ENCODE measurements around the gene HDDC3.
"Not testable (repeated sequence)": the region's sequence is repeated elsewhere in the genome, so short reads cannot be mapped to it uniquely, and the experiment has no call there.

HDDC3 gene

DNA sequence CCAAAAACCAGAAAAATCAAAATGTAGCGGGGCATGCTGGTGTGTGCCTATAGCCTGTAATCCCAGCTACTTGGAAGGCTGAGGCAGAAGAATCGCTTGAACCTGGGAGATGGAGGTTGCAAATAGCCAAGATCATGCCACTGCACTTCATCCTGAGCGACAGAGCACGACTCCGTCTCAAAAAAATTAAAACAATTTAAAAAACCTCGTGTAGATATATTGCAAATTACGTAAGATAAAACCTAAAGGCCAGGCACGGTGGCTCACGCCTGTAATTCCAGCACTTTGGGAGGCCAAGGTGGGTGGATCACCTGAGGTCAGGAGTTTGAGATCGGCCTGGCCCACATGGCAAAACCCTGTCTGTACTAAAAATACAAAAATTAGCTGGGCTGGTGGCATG lies 5.6 kb downstream of the HDDC3 start:
- H3K36me3 Mint-ChIP-seq; H3K9me3 Mint-ChIP-seq (ENCODE audit: low read depth); H3K27me3 Mint-ChIP-seq; H3K4me3 Mint-ChIP-seq; H3K27ac Mint-ChIP-seq: not testable (repeated sequence)
- H3K4me1 Mint-ChIP-seq (ENCODE audit: low read depth) = peaks cover 25% of the 10 kb centered on the region

DNA sequence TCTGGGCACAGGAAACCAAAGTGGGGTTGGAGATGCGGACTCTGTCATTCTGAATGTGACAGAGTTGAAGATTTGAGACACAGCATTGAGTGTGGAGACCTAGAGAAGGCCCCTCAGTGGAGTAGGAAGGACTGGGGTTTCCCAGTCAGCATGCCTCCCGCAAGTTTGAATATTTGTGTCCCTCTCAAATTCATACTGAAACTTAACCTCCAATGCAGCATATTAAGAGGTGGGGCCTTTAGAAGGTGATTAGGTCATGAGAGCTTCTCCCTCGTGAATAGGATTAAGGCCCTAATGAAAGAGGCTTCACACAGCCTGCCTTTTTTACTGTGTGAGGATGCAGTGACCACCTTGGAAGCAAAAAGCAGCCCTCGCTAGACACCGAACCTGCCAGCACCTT lies 8.0 kb downstream of the HDDC3 start:
- peaks cover 7% of the 10 kb centered on the region for H3K4me1 Mint-ChIP-seq (ENCODE audit: low read depth)
- H3K27ac Mint-ChIP-seq = no peak overlapping the region
- H3K4me3 Mint-ChIP-seq = no peak overlapping the region
- H3K36me3 Mint-ChIP-seq = peaks cover 5% of the 10 kb centered on the region
- H3K27me3 Mint-ChIP-seq = no peaks in the 10 kb centered on the region
- H3K9me3 Mint-ChIP-seq (ENCODE audit: low read depth) = no peaks in the 10 kb centered on the region

DNA sequence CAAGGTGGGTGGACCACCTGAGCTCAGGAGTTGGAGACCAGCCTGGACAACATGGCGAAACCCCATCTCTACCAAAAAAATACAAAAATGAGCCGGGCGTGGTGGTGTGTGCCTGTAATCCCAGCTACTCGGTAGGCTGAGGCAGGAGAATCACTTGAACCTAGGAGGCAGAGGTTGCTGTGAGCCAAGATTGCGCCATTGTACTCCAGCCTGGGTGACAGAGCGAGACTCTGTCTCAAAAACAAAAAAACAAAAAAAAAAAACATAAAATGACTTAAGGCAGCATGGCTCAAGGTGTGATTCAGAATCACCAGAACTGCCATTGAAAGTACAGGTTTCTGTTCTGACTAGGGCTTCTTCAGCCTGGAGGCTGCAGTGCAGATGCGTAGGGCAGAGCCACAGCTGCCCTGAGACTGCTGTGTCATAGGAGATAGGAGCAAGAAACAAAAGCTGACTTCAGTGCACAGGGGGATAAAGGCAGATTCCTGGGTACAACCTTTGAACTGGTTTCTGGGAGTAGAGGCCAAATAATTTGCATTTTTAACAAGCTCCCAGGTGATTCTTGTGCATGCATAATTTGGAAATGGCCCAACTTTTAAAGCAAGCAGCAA lies 9.5 kb downstream of the HDDC3 start:
- not testable (repeated sequence) for H3K27me3 Mint-ChIP-seq; H3K9me3 Mint-ChIP-seq (ENCODE audit: low read depth); H3K4me1 Mint-ChIP-seq (ENCODE audit: low read depth); H3K36me3 Mint-ChIP-seq; H3K27ac Mint-ChIP-seq; H3K4me3 Mint-ChIP-seq

DNA sequence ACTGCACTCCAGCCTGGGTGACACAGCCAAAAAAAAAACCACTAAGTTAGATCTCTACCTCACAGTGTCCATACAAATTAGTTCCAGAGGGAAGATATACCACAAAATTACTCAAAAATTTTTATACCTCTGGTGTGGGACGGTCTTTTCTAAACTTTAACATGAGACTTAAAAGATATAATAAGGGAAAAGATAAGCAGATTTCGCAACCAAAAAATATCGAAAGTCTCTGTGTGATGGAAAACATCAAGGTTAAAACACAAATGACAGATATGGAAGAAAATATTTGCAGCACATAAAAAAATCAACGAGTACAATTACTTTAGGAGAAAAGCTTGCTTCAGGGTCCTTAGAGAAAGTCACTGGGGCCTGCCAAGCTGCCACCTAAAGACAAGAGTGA lies 10.5 kb downstream of the HDDC3 start:
- H3K36me3 Mint-ChIP-seq = peaks cover 5% of the 10 kb centered on the region
- peaks cover 2% of the 10 kb centered on the region for H3K4me1 Mint-ChIP-seq (ENCODE audit: low read depth)
- H3K9me3 Mint-ChIP-seq (ENCODE audit: low read depth) = no peaks in the 10 kb centered on the region
- no peak overlapping the region for H3K4me3 Mint-ChIP-seq
- no peaks in the 10 kb centered on the region for H3K27me3 Mint-ChIP-seq
- H3K27ac Mint-ChIP-seq = no peak overlapping the region

DNA sequence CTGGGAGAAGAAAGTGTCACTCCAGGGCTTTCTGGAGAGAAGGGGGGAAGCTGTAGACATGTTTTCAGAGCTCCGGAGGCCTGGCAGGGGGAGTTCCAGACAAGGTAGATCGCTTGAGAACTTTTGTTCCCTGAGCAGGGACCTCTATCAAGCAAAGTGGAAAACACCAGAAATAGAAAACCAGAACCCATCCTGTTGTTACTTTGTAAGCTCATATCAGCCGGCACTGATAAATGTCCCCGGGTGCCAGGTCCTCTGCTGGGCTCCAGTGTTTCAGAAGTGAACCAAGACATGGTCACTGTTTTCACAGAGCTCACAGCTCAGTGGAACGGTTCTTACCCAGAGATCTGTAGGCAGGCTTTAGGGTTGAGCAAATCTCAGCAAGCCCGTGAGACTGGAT lies 13.5 kb downstream of the HDDC3 start:
- H3K9me3 Mint-ChIP-seq (ENCODE audit: low read depth) = no peaks in the 10 kb centered on the region
- H3K4me3 Mint-ChIP-seq = no peak overlapping the region
- H3K27ac Mint-ChIP-seq = no peak overlapping the region
- no peaks in the 10 kb centered on the region for H3K27me3 Mint-ChIP-seq
- no peaks in the 10 kb centered on the region for H3K4me1 Mint-ChIP-seq (ENCODE audit: low read depth)
- peaks cover 5% of the 10 kb centered on the region for H3K36me3 Mint-ChIP-seq

DNA sequence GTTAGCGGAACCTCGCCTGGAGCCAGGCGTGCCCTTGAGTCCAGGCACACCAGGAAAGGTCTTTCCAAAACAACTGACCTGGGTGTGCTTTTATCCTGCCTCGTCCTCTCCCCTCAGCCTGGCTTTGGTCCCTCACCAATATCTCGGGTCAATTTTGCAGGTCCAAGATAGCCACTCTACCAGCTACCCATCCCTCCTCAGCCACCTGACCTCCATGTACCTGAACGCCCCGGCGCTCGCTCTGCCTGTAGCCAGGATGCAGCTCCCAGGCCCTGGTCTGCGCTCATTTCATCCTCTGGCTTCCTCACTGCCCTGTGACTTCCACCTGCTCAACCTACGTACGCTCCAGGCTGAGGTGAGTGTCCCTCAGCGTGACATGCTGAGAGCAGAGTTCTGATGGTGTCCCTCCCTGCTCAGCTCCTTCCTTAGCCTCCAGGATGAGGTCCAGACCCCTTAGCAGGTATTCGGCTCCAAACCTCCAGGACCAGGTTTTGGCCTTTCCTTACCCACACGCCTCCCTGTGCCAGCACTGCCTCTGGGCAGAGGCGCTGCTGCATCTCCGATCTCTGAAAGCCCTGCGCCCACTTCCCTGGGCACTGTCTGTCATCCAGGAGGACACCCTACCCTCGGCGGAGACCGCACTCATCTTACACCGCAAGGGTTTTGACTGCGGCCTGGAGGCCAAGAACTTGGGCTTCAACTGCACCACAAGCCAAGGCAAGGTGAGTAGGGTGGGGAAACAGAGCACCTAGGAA lies 14.1 kb downstream of the HDDC3 start:
- Mint-ChIP-seq H3K9me3 (ENCODE audit: low read depth) (no peaks in the 10 kb centered on the region), H3K27me3 (no peaks in the 10 kb centered on the region), H3K4me1 (ENCODE audit: low read depth) (no peaks in the 10 kb centered on the region), H3K4me3 (no peak overlapping the region), H3K27ac (no peak overlapping the region), H3K36me3 (peaks cover 5% of the 10 kb centered on the region)

DNA sequence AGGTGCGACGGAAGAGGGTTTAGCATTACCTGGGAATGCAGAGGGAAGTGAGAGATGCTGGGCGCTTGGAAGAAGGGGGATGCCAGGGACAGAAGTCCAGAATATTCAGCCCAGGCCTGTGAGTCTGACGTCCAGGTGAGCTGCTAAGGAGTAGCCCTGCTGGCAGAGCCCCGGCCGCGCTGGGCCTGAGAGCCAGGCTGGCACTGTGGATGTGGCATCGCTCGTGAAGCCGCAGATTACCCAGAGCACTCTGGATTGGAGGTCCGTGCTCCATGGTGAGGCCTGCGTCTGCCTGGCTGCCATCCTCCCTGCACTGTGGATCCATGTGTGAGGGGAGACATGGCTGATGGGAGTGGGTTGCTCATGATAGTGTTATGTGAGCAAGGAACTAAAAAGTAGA lies 14.8 kb downstream of the HDDC3 start:
- no peaks in the 10 kb centered on the region for H3K9me3 Mint-ChIP-seq (ENCODE audit: low read depth)
- peaks cover 5% of the 10 kb centered on the region for H3K36me3 Mint-ChIP-seq
- H3K27ac Mint-ChIP-seq = no peak overlapping the region
- H3K27me3 Mint-ChIP-seq = no peaks in the 10 kb centered on the region
- H3K4me3 Mint-ChIP-seq = no peak overlapping the region
- H3K4me1 Mint-ChIP-seq (ENCODE audit: low read depth) = no peaks in the 10 kb centered on the region

DNA sequence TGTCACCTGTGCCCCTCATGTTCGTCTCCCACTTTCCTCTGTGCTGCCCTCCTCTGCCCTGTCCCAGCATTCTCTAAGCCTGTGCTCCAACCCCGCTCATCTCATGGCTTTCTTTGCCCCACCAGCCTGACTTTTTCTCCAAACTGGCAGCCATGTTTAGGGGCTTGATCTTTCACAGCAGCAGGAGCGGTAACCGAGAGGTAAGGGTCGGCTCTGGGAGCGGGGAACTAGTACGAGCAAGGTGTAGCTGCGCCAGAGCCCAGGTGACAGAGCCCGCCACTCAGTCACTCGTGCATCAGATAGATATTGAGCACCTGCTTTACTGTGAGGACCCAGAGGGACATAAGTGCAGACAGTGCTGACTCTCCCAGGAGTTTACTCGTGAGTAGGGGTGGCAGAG lies 15.9 kb downstream of the HDDC3 start:
- H3K27me3 Mint-ChIP-seq = no peaks in the 10 kb centered on the region
- H3K4me3 Mint-ChIP-seq = no peak overlapping the region
- H3K4me1 Mint-ChIP-seq (ENCODE audit: low read depth) = no peaks in the 10 kb centered on the region
- H3K9me3 Mint-ChIP-seq (ENCODE audit: low read depth) = no peaks in the 10 kb centered on the region
- peak overlapping the region; percentile 17 for H3K27ac Mint-ChIP-seq
- H3K36me3 Mint-ChIP-seq = no peaks in the 10 kb centered on the region

DNA sequence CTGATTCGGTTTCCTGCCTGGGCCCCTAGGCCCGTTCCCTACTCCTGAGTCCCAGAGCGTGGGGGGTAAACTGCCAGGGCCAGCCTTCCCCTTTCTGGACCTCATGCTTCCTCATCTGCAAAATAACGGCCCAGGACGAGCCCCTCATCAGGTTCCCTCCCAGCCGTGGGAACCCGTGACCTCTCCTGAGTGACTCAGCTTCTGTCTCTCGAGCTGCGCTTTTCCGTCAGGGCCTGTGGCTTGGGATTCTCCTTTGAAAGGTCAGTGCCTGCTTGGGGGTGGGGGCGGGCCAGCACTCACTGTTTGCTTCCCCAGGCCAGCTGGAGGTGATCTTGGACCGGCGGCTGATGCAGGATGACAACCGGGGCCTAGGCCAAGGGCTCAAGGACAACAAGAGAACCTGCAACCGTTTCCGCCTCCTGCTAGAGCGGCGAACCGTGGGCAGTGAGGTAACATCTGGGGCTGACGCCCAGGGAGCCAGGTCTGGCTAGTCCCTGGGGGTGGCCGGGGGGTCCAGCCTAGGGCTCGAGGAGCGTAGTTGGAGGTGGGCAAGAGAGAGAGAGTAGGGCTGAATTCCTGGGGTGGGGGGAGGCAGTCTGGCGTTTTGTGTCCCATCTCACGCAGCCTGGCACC lies 16.4 kb downstream of the HDDC3 start:
- H3K36me3 Mint-ChIP-seq = no peaks in the 10 kb centered on the region
- H3K27ac Mint-ChIP-seq = no peak overlapping the region
- no peaks in the 10 kb centered on the region for H3K9me3 Mint-ChIP-seq (ENCODE audit: low read depth)
- no peaks in the 10 kb centered on the region for H3K4me1 Mint-ChIP-seq (ENCODE audit: low read depth)
- H3K4me3 Mint-ChIP-seq = no peak overlapping the region
- no peaks in the 10 kb centered on the region for H3K27me3 Mint-ChIP-seq

DNA sequence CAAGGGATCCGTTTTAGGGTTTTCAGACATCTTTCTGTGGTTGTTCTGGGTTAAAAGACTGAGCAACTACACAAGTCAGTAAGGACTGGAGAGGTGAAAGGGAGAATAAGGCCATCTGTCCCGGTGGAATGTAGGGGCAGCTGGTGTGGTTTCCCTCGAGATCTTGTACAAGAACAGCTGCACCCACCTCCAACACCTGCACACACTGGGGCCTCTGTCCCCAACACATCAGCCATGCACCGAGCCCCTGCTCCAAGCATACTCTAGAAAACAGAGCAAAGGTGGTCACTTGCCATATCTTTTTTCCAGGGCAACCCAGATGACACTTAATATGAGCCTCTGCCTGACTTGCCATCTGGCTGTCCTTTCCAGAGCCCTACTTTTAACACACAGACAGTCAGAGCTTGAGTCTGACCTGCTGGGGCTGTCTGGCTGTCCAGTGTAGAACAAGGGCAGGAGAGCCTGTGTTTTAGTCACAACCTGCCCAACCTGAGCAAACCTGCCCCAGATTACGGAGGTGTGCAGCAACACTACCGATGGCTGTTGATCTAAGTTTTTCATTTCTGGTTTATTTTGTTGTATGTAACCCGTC lies 17.0 kb downstream of the HDDC3 start:
- Mint-ChIP-seq H3K27me3 (no peaks in the 10 kb centered on the region), H3K4me1 (ENCODE audit: low read depth) (no peaks in the 10 kb centered on the region), H3K9me3 (ENCODE audit: low read depth) (no peaks in the 10 kb centered on the region), H3K27ac (no peak overlapping the region), H3K36me3 (no peaks in the 10 kb centered on the region), H3K4me3 (no peak overlapping the region)

DNA sequence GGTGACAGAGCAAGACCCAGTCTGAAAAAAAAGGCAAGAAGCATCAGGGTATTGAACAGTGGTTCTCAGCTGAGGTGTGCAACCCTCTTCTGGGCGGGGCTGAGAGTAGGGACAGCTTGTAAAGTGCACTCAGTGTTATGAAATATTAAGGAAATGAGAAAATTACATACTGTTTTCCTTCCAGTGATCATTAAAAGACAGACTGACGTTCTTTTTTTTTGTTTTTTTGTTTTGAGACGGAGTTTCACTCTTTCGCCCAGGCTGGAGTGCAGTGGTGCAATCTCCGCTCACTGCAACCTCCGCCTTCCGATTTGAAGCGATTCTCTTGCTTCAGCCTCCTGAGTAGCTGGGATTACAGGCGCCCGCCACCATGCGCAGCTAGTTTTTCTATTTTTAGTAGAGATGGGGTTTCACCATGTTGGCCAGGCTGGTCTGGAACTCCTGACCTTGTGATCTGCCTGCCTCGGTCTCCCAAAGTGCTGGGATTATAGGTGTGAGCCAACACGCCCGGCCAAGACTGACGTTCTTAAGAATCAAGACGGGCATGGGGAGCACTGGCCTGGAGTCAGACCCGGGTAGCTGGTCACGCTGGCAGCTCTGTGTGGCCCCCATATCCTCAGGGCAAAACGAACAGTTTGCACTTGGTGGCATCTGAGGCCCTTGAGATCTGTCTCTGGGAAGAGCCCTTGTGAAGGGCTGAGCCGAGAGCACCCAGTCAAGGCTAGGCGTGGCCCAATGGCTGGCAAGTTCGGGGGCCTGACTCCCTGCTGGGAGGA lies 17.9 kb downstream of the HDDC3 start:
- Mint-ChIP-seq H3K9me3 (ENCODE audit: low read depth) (no peaks in the 10 kb centered on the region), H3K27me3 (no peaks in the 10 kb centered on the region), H3K4me3 (no peak overlapping the region), H3K36me3 (no peaks in the 10 kb centered on the region), H3K27ac (no peak overlapping the region), H3K4me1 (ENCODE audit: low read depth) (no peaks in the 10 kb centered on the region)

DNA sequence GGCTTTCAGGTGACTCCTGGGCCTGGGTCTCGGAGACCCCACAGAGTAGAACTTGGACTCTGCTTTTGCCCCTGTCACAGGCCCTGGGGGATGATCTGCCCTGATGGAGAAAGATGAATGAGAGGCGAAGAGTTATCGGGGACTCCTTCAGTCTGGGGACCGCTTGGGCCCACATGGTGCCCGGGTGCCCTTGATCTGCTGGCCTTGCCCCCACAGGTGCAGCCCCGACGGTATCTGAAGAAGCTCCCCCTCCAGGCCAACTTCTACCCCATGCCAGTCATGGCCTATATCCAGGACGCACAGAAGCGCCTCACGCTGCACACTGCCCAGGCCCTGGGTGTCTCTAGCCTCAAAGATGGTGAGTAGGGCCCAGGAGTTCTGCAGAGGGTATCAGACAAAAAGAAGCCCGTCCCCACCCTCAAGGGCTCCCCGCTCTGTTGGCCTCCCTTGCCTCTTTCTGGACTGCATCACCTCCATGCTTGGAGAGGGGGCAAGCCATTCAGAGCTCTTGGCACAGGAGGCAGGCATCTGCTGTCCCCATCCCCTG lies 18.9 kb downstream of the HDDC3 start:
- Mint-ChIP-seq H3K4me3 (no peak overlapping the region), H3K36me3 (no peaks in the 10 kb centered on the region), H3K4me1 (ENCODE audit: low read depth) (no peaks in the 10 kb centered on the region), H3K9me3 (ENCODE audit: low read depth) (no peaks in the 10 kb centered on the region), H3K27me3 (no peaks in the 10 kb centered on the region), H3K27ac (no peak overlapping the region)

DNA sequence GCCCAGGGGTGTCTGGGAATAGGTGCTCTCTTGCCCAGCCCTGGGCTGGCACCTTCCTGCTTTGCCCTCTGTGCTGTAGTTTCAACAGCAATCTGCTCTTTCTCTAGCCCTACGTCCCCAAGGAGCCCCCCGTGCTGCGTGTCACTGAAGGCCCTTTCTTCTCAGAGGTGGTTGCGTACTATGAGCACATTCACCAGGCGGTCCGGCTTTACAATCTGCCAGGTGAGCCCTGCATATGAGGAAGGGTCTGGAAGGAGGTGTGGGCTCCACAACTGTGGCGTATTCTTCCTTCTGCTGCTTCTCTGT lies 19.6 kb downstream of the HDDC3 start:
- Mint-ChIP-seq H3K27me3 (no peaks in the 10 kb centered on the region), H3K27ac (no peak overlapping the region), H3K9me3 (ENCODE audit: low read depth) (no peaks in the 10 kb centered on the region), H3K36me3 (no peaks in the 10 kb centered on the region), H3K4me3 (no peak overlapping the region), H3K4me1 (ENCODE audit: low read depth) (no peaks in the 10 kb centered on the region)

DNA sequence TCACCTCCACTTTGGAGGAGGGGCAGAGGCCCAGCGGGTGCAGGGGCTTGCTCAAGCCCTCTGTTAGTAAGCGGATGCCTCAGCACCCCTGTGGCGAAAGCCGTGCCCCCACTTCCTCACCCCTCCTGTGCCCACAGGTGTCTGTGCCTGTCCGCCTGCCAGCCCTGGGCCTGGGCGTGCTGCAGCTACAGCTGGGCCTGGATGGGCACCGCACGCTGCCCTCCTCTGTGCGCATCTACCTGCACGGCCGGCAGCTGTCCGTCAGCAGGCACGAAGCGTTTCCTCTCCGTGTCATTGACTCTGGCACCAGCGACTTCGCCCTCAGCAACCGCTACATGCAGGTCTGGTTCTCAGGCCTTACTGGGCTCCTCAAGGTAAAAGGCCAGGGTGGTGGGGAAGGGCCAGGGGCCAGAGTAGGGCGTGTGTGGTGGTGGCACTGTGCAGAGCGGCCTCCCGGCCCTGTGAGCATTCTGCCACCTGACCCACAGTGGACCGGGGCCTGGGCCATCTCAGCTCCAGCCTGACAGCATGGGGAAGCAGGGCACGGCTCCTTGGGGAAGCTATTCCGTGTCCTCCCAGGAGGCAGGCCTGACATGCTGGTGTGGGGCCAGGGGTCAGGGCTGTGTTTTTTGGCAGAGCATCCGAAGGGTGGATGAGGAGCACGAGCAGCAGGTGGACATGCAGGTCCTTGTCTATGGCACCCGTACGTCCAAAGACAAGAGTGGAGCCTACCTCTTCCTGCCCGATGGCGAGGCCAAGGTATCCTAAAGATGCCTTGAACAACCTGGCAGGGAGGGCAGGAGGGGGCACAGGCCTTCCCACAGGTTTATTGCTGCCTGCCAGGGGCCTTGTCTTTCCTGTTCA lies 20.2 kb downstream of the HDDC3 start:
- H3K4me3 Mint-ChIP-seq = no peak overlapping the region
- H3K27me3 Mint-ChIP-seq = no peaks in the 10 kb centered on the region
- no peak overlapping the region for H3K27ac Mint-ChIP-seq
- no peaks in the 10 kb centered on the region for H3K4me1 Mint-ChIP-seq (ENCODE audit: low read depth)
- no peaks in the 10 kb centered on the region for H3K36me3 Mint-ChIP-seq
- no peaks in the 10 kb centered on the region for H3K9me3 Mint-ChIP-seq (ENCODE audit: low read depth)
